Stimulated activated CD4-positive, alpha-beta T cell treated with anti-CD3 and anti-CD28 coated beads, Interleukin-12 subunit alpha, Interleukin-12 subunit beta, amount 100 ng/mL, for 48 hours (primary cell): ENCODE measurements around the gene ZNF227.
"Not testable (repeated sequence)": the region's sequence is repeated elsewhere in the genome, so short reads cannot be mapped to it uniquely, and the experiment has no call there.

Experiments used
- DNase-seq, 3 donors: peaks; one replicate each; pipeline ENCODE4 v3.0.0-alpha.2; 2020; ENCODE audit warnings: low read depth in 2 of 3, low spot score in 1 of 3

The ZNF227 gene

GRCh38 chr19:44236384-44236783, 24.1 kb downstream of the ZNF227 start:
- DNase-seq: no peak

DNA sequence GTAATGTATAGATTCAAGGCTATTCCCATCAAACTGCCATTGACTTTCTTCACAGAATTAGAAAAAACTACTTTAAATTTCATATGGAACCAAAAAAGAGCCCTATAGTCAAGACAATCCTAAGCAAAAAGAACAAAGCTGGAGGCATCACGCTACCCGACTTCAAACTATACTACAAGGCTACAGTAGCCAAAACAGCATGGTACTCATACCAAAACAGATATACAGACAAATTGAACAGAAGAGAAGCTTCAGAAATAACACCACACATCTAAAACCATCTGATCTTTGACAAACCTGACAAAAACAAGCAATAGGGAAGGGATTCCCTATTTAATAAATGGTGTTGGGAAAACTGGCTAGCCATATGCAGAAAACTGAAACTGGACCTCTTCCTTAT, 40.0 kb downstream of the ZNF227 start:
- DNase-seq: not testable (repeated sequence)

- DNase-seq: not testable (repeated sequence)
Observed at GRCh38 chr19:44253392-44253791, 41.1 kb downstream of the ZNF227 start.

- DNase-seq: no peak
Observed at GRCh38 chr19:44254496-44254895, 42.2 kb downstream of the ZNF227 start.

GRCh38 chr19:44255705-44256411, 43.5 kb downstream of the ZNF227 start:
- DNase-seq: no peak

- DNase-seq: no peak
Observed at GRCh38 chr19:44258136-44258535, 45.8 kb downstream of the ZNF227 start.

GRCh38 chr19:44258835-44259413, 46.6 kb downstream of the ZNF227 start:
- no peak for DNase-seq

GRCh38 chr19:44260343-44260681, 48.0 kb downstream of the ZNF227 start:
- no peak for DNase-seq

- DNase-seq: no peak
Observed at GRCh38 chr19:44260695-44261446, 48.5 kb downstream of the ZNF227 start.

- DNase-seq: no peak
Observed at GRCh38 chr19:44277331-44277730, 65.0 kb downstream of the ZNF227 start.

DNA sequence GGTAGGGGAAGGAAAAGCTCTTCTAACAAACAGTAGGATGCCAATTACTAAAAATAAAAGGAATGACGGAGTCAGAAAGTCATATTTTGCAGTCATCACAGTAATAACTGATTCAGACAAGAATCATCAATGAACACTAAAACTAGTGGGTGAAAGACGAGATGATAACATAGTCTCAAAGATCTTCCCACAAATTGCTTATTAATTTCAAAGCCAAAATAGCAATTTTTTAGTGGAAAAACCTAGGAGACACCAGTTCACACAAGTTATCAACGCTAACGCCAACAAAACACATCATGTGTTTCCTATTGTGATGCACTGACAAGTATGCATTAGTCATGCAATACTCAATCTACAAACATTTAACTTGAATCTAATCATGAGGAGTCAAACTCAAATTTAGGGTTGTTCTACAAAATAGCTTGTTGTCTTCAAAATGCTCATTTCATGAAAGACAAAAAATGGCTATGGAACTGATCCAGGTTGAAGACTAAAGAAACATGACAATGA, 65.9 kb downstream of the ZNF227 start:
- no peak for DNase-seq

GRCh38 chr19:44280916-44281315, 68.6 kb downstream of the ZNF227 start:
- no peak for DNase-seq

- DNase-seq: no peak
Observed at GRCh38 chr19:44282846-44283245, 70.5 kb downstream of the ZNF227 start.

GRCh38 chr19:44284968-44285367, 72.6 kb downstream of the ZNF227 start:
- DNase-seq: no peak
